Transverse colon (tissue), 4 donors: ENCODE data around the gene SLITRK1. TPM values are rescaled to one million over a fixed set of nuclear protein-coding genes. Genes with fewer than 3 reads are reported as not detected.

Experiments
- DNase-seq: peaks from one replicate; pipeline ENCODE4 v3.0.0-alpha.2; 2019
- H3K27ac ChIP-seq, 4 donors: fragments of 200-600 bp; sonication (generic); 2 replicates each; pipeline ENCODE4 v1.5.1; 2016 to 2018; ENCODE audit warnings: inconsistent platforms in 4 of 4
- H3K27me3 ChIP-seq: fragments of 200-600 bp; sonication (generic); 2 replicates; pipeline ENCODE4 v1.5.1; 2017; ENCODE audit warnings: inconsistent platforms
- H3K36me3 ChIP-seq, 4 donors: fragments of 200-600 bp; sonication (generic); 2 replicates each; pipeline ENCODE4 v1.5.1; 2017 to 2019; ENCODE audit warnings: inconsistent platforms in 4 of 4
- H3K4me1 ChIP-seq, 4 donors: fragments of 200-600 bp; sonication (generic); 2 replicates each; pipeline ENCODE4 v1.5.1; 2017 to 2020; ENCODE audit warnings: inconsistent platforms in 4 of 4
- H3K4me3 ChIP-seq, 4 donors: fragments of 200-600 bp; sonication (generic); 1 replicate in 1 of 4; 2 replicates in 3 of 4; pipeline versions ENCODE4 v1.5.1 to v1.6.1; 2017 to 2019; ENCODE audit warnings: inconsistent platforms in 4 of 4
- H3K9me3 ChIP-seq, 2 donors: fragments of 200-600 bp; sonication (generic); 2 replicates each; pipeline ENCODE4 v1.5.1; 2017 to 2019; ENCODE audit warnings: inconsistent platforms in 2 of 2
- EP300 ChIP-seq: sonication (generic); formaldehyde crosslinking; IDR thresholded peaks from one replicate; pipeline ENCODE4 v1.6.1; 2017; ENCODE audit warnings: antibody characterized with exemption, low read depth
- POLR2A ChIP-seq: fragments of 450-650 bp; IDR thresholded peaks from one replicate; pipeline ENCODE4 v1.6.1; 2016; ENCODE audit warnings: antibody characterized with exemption, mild to moderate bottlenecking, moderate library complexity
- POLR2AphosphoS5 ChIP-seq, 3 donors: sonication (generic); formaldehyde crosslinking; IDR thresholded peaks; one replicate each; pipeline ENCODE4 v1.6.1; 2016; ENCODE audit warnings: antibody characterized with exemption in 3 of 3
- WGBS, 2 donors: methylation state at CpG; one replicate each; pipeline ENCODE4 v1.1.5; 2018; ENCODE audit warnings: low coverage in 1 of 2; 5-methylcytosine and 5-hydroxymethylcytosine counted together
- in situ Hi-C, 4 donors: fragments of 200-750 bp; cut with MboI; loops; one replicate each; pipeline versions ENCODE4 v1.15.0 to v1.15.1; 2017; ENCODE audit warnings: low sequenced_read_pairs in 3 of 4, low pct_ligation_motif_present in 1 of 4, low pct_unique_long_range_greater_than_20kb in 1 of 4
- intact Hi-C: fragments of 100-400 bp; cut with DNase I; formaldehyde crosslinking; loops from one replicate; pipeline ENCODE4 v1.15.1; 2023; ENCODE audit warnings: low total_unique reads
- total RNA-seq, 4 donors: library from RNA; depleted of rRNA; stranded (reverse); fragments of >200 nt; gene quantifications; one replicate each; pipeline ENCODE4 v1.1.0, GENCODE V29; 2016
- TF ChIP-seq, protein P1 (sequence below), 5 experiments: fragments of 200-600 bp in 3 of 5; fragments of 450-650 bp in 2 of 5; sonication (generic) in 3 of 5; IDR thresholded peaks; 1 replicate in 2 of 5; 2 replicates in 3 of 5; pipeline ENCODE4 v1.5.1; 2016 to 2017; ENCODE audit warnings: antibody characterized with exemption in 5 of 5, inconsistent platforms in 3 of 5, mild to moderate bottlenecking in 2 of 5, moderate library complexity in 1 of 5

Gene SLITRK1
- total RNA-seq, 4 donors from 2014 or later: 0.20 TPM; not detected in 3

DNA sequence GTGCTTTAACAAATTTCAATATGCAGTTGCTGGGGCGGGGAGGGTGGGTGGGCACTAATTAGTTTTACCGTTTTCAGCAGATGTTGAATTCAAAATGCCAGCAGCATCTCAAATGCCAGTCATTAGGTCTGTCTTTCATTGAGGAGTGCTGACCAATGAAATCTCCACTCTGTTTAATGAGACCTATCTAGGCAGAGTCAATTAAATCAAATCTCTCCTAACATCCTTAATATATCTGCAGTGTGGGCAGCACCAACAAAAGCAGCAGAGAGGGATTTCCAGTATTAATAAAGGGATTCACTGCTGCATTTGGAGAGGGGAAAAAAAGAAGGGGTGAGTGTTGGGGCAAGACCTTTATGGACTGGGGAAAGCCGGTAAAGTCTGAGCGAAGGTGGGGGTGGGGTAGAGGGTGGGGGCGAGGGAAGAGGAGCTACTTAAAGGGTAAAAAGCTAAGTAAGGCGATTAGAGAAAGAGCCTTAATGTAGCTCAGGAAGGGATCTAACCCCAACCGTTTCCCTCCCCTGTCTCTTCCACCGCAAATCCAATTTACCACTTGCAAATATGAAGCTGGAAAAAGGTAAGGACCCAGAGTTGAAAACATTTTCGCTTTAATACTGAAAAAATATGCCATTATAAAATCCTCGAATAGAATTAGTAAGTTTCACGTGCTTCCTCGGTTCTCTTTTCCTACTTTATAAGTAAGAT lies 4.5 kb downstream of the SLITRK1 start:
- no peaks in the 10 kb centered on the region for H3K4me1 ChIP-seq
- H3K9me3 ChIP-seq: no peaks in the 10 kb centered on the region
- intact Hi-C loops: no loop called here
- TF ChIP-seq POLR2A (no peak), POLR2AphosphoS5 (IDR thresholded peaks at IDR 0.05) (no peak), EP300 (no peak)
- TF ChIP-seq, protein P1, sequence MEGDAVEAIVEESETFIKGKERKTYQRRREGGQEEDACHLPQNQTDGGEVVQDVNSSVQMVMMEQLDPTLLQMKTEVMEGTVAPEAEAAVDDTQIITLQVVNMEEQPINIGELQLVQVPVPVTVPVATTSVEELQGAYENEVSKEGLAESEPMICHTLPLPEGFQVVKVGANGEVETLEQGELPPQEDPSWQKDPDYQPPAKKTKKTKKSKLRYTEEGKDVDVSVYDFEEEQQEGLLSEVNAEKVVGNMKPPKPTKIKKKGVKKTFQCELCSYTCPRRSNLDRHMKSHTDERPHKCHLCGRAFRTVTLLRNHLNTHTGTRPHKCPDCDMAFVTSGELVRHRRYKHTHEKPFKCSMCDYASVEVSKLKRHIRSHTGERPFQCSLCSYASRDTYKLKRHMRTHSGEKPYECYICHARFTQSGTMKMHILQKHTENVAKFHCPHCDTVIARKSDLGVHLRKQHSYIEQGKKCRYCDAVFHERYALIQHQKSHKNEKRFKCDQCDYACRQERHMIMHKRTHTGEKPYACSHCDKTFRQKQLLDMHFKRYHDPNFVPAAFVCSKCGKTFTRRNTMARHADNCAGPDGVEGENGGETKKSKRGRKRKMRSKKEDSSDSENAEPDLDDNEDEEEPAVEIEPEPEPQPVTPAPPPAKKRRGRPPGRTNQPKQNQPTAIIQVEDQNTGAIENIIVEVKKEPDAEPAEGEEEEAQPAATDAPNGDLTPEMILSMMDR (IDR thresholded peaks at IDR 0.05): no peak
- WGBS, 2 donors: 44 to 45% methylated on average over 12 of the region's 12 CpGs
- in situ Hi-C loops: no loop called here
- H3K27ac ChIP-seq: no peak overlapping the region
- peaks cover 39% of the 10 kb centered on the region for H3K27me3 ChIP-seq
- no peaks in the 10 kb centered on the region for H3K36me3 ChIP-seq
- no peak overlapping the region for H3K4me3 ChIP-seq
- DNase-seq: no peak

DNA sequence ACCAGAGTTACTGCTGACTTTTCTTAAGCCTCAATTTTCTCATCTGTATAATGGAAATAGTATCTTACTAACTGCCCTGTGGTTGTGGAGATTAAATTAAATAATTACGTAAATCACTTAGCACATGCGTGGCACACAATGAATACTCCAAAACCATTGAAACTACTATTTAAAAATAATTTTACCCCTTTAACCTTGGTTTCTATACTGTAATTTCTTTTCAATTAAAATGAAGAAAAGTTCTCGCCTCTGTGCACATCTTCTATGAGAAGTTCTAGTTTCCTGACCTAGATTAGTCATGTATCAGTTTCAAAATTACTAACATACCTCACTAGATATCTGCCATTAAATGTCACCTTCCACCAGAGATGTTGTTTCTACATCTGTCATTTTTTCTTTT lies 5.7 kb downstream of the SLITRK1 start:
- H3K9me3 ChIP-seq: no peaks in the 10 kb centered on the region
- in situ Hi-C loops (no loop called here), intact Hi-C loops (no loop called here)
- no peak for TF ChIP-seq EP300
- H3K4me1 ChIP-seq: no peaks in the 10 kb centered on the region
- H3K4me3 ChIP-seq: no peak overlapping the region
- no peaks in the 10 kb centered on the region for H3K36me3 ChIP-seq
- peaks cover 27% of the 10 kb centered on the region for H3K27me3 ChIP-seq
- no peak overlapping the region for H3K27ac ChIP-seq
- no peak for DNase-seq
- 78 to 88% methylated on average over 3 of the region's 3 CpGs for WGBS, 2 donors

DNA sequence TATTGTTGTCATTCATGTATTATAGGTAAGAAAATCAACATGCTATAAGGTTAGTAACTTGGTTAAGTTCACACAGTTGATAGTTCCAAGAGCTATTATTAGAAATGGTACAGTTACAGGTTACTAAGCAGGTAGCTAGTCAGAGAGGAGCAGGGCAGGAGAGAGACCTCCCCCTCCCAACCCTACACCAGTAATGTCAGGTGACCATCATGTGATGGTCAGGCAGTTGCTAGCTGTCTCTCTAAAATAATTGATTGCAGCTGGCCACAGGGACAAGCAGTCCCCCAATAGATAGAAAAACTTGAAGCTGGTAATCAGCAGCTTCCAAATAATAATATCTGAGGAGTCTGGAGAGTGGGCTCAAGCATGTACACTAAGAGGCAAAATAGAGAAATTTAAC lies 14.6 kb downstream of the SLITRK1 start:
- Histone ChIP-seq H3K27me3 (no peaks in the 10 kb centered on the region), H3K4me1 (no peaks in the 10 kb centered on the region), H3K4me3 (no peak overlapping the region), H3K9me3 (peaks cover 0 to 3% of the 10 kb centered on the region in 2 donors), H3K27ac (no peak overlapping the region), H3K36me3 (no peaks in the 10 kb centered on the region)
- intact Hi-C loops (no loop called here), in situ Hi-C loops (no loop called here)
- TF ChIP-seq EP300 (no peak), POLR2AphosphoS5 (IDR thresholded peaks at IDR 0.05) (no peak), POLR2A (no peak)
- TF ChIP-seq, protein P1 (IDR thresholded peaks at IDR 0.05): no peak
- DNase-seq: no peak

DNA sequence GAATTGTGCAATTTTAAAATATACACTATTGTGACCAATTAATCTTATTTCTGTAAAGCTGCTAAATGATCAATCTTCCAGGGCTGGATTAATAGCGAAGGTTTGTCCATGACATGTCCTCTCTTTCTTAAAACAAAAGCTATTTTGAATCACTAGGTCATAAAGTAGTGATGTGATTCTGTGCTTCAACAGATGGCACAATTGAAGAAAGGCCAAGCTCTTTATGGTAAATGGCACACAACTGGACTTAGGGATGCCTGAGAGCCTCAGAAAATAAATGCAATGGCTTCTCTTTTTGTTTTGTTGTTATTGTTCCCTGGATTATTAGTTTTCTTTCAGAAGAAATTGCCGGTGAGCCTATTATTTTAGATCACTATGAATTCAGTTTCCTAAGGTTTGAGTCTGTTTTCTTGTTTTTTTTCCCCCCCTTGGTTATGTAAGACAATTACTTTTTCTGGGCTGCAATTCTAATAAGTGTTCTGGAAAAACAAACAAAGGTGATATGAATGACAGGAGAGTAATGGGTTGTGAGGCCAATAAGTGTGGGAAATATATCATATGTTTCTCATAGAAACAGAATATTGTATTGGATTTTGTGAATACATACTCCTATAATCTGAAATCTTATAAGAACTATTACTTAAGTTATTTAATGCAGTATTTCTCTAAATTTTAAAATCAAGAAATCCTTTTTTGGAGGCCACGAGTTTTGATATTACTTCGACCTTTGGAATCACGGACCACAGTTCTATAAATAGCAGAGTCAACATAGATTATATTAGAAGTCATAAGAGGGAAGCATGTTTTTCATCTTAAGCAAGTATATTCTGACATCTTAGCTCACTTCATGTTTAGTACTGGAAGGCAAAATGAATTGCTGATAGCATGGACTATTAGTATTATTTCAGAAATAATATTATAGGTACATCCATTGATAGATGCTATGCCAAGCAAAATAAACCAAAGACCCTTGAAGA lies 16.8 kb downstream of the SLITRK1 start:
- Histone ChIP-seq H3K4me1 (no peaks in the 10 kb centered on the region), H3K27me3 (no peaks in the 10 kb centered on the region), H3K9me3 (peaks cover 0 to 3% of the 10 kb centered on the region in 2 donors), H3K36me3 (no peaks in the 10 kb centered on the region), H3K4me3 (no peak overlapping the region), H3K27ac (no peak overlapping the region)
- TF ChIP-seq, protein P1 (IDR thresholded peaks at IDR 0.05): no peak
- TF ChIP-seq POLR2A: no peak
- no peak for TF ChIP-seq EP300
- TF ChIP-seq POLR2AphosphoS5 (IDR thresholded peaks at IDR 0.05): no peak
- no peak for DNase-seq
- in situ Hi-C loops (no loop called here), intact Hi-C loops (no loop called here)
- 60 to 68% methylated on average over 5 of the region's 5 CpGs for WGBS, 2 donors
